Spleen (tissue), 11 donors: Measurements from ENCODE around the gene UPK3A. TPM values are rescaled to one million over a fixed set of nuclear protein-coding genes. Genes with fewer than 3 reads are reported as not detected.

Experiments
- DNase-seq: peaks from one replicate; pipeline ENCODE4 v3.0.0-alpha.2; 2020
- H3K27ac ChIP-seq, 8 donors: fragments of 200-600 bp; sonication (generic) in 7 of 8; 1 replicate in 4 of 8; 2 replicates in 4 of 8; pipeline versions ENCODE4 v1.5.0 to v1.8.0; 2016 to 2021; ENCODE audit warnings: inconsistent platforms in 4 of 8, mild to moderate bottlenecking in 4 of 8, moderate library complexity in 1 of 8
- H3K27me3 ChIP-seq, 7 donors: fragments of 200-600 bp; sonication (generic) in 6 of 7; replicated peaks in 1 of 7; 1 replicate in 4 of 7; 2 replicates in 3 of 7; pipeline versions ENCODE4 v1.5.0 to v1.8.0; 2016 to 2021; ENCODE audit warnings: inconsistent platforms in 3 of 7, mild to moderate bottlenecking in 1 of 7
- H3K36me3 ChIP-seq, 6 donors: fragments of 200-600 bp; sonication (generic) in 5 of 6; 1 replicate in 4 of 6; 2 replicates in 2 of 6; pipeline versions ENCODE4 v1.5.0 to v1.8.0; 2016 to 2021; ENCODE audit warnings: inconsistent platforms in 2 of 6
- H3K4me1 ChIP-seq, 6 donors: fragments of 200-600 bp; sonication (generic) in 5 of 6; 1 replicate in 3 of 6; 2 replicates in 3 of 6; pipeline versions ENCODE4 v1.5.0 to v1.8.0; 2016 to 2021; ENCODE audit warnings: inconsistent platforms in 3 of 6
- H3K4me3 ChIP-seq, 8 donors: fragments of 200-600 bp; sonication (generic) in 7 of 8; 1 replicate in 4 of 8; 2 replicates in 4 of 8; pipeline versions ENCODE4 v1.5.0 to v1.8.0; 2016 to 2021; ENCODE audit warnings: inconsistent platforms in 4 of 8, mild to moderate bottlenecking in 4 of 8, moderate library complexity in 2 of 8
- H3K9me3 ChIP-seq, 8 donors: fragments of 200-600 bp; sonication (generic) in 7 of 8; 1 replicate in 4 of 8; 2 replicates in 4 of 8; pipeline versions ENCODE4 v1.5.0 to v1.8.0; 2016 to 2021; ENCODE audit warnings: inconsistent platforms in 4 of 8
- POLR2A ChIP-seq, 3 donors: fragments of 450-650 bp; IDR thresholded peaks; one replicate each; pipeline ENCODE4 v1.5.1; 2017; ENCODE audit warnings: antibody characterized with exemption in 3 of 3, mild to moderate bottlenecking in 1 of 3
- POLR2AphosphoS5 ChIP-seq, 3 donors: sonication (generic); formaldehyde crosslinking; IDR thresholded peaks; one replicate each; pipeline ENCODE4 v1.5.1; 2017; ENCODE audit warnings: antibody characterized with exemption in 3 of 3
- WGBS, 5 donors: extraction: QIAGEN DNeasy Blood & Tissue Kit in 3 of 5; methylation state at CpG; one replicate each; pipeline versions ENCODE4 v1.1.5 to v1.1.7; 2013 to 2018; 5-methylcytosine and 5-hydroxymethylcytosine counted together
- intact Hi-C: fragments of 100-400 bp; cut with DNase I; formaldehyde crosslinking; loops from one replicate; pipeline ENCODE4 v1.15.0; 2023; ENCODE audit warnings: low total_unique reads
- polyA plus RNA-seq, 3 donors: library from polyadenylated mRNA; stranded (reverse); fragments of 200-250 nt; gene quantifications; one replicate each; pipeline ENCODE4 v1.2.1, GENCODE V29; 2013
- total RNA-seq, 7 donors: library from RNA; depleted of rRNA in 3 of 7; stranded (reverse); fragments of >200 nt in 3 of 7; fragmentation: NEBNext Ultra II Directional in 4 of 7; extraction: Animal tissue kit (Norgen Biotek cat#: 25700) in 4 of 7; gene quantifications; one replicate each; pipeline versions ENCODE4 v1.1.0 to v1.2.1, GENCODE V29; 2016 to 2021
- TF ChIP-seq, protein P1 (sequence below), 11 experiments: fragments of 200-600 bp in 7 of 11; fragments of 450-650 bp in 4 of 11; sonication (generic) in 4 of 11; IDR thresholded peaks in 8 of 11; conservative IDR thresholded peaks in 3 of 11; 1 replicate in 7 of 11; 2 replicates in 4 of 11; pipeline versions ENCODE4 v1.4.0 to v1.8.0; 2016 to 2021; ENCODE audit warnings: antibody characterized with exemption in 11 of 11, inconsistent platforms in 4 of 11, mild to moderate bottlenecking in 1 of 11
- donor health status: healthy with polysubstance abuse.
- donor health status: DM: no; HTN: no; CAD: no; lungs with moderate emphysema.
- donor health status: DM: no; HTN: no; CAD: no.
- donor health status: Bipolar disorder and iron deficiency.
- donor health status: healthy.
- donor health status: DM: no; HTN: no; CAD: no.
- donor health status: DM: yes; HTN: yes; CAD: no.

The UPK3A gene
- total and polyA plus RNA-seq, 10 donors = 0.35 to 2.7 (median 1.4) TPM; not detected in 5

- DNase-seq = no peak
- H3K4me3 ChIP-seq = no peak overlapping the region
- peaks cover 25 to 93% (median 53%) of the 10 kb centered on the region in 6 donors for H3K4me1 ChIP-seq
- H3K36me3 ChIP-seq = peaks cover 0 to 7% (median 0%) of the 10 kb centered on the region in 6 donors
- no peaks in the 10 kb centered on the region for H3K27me3 ChIP-seq
- WGBS, 5 donors = 69 to 81% (median 73%) methylated on average over 8 of the region's 8 CpGs
- intact Hi-C loops = no loop called here
- no peak for TF ChIP-seq POLR2A (IDR thresholded peaks at IDR 0.05)
- TF ChIP-seq, protein P1, sequence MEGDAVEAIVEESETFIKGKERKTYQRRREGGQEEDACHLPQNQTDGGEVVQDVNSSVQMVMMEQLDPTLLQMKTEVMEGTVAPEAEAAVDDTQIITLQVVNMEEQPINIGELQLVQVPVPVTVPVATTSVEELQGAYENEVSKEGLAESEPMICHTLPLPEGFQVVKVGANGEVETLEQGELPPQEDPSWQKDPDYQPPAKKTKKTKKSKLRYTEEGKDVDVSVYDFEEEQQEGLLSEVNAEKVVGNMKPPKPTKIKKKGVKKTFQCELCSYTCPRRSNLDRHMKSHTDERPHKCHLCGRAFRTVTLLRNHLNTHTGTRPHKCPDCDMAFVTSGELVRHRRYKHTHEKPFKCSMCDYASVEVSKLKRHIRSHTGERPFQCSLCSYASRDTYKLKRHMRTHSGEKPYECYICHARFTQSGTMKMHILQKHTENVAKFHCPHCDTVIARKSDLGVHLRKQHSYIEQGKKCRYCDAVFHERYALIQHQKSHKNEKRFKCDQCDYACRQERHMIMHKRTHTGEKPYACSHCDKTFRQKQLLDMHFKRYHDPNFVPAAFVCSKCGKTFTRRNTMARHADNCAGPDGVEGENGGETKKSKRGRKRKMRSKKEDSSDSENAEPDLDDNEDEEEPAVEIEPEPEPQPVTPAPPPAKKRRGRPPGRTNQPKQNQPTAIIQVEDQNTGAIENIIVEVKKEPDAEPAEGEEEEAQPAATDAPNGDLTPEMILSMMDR (IDR thresholded peaks at IDR 0.05 in 8 of 11, conservative IDR thresholded peaks at IDR 0.05 in 3 of 11) = no peak
- H3K27ac ChIP-seq = peak overlapping the region in 5 of 8 donors; percentile 4 to 90 (median 58)
- no peaks in the 10 kb centered on the region for H3K9me3 ChIP-seq
Observed at GRCh38 chr22:45314054-45314721, 29.4 kb downstream of the UPK3A start.

DNA sequence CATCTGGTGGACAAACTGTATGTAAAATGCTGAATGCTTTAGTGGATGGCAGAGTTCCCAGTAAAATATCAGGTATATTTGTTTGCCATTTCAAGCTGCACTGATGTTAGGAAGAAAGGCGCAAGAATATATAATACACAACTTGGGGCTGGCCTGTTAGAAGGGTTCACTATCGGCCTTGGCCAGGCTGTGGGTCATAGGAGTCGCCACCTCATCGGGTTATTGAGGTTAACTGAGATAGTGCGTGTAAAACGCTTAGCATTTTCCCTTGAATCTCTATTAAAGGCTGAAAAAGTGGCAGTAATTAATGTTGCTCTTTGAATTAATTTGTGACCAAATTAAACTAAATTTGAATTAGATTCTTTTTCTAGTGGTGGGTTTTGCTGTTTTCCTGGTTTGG, 30.0 kb downstream of the UPK3A start:
- Histone ChIP-seq H3K27me3 (no peaks in the 10 kb centered on the region), H3K36me3 (peaks cover 0 to 7% (median 0%) of the 10 kb centered on the region in 6 donors), H3K9me3 (no peaks in the 10 kb centered on the region), H3K4me3 (no peak overlapping the region), H3K27ac (peak overlapping the region in 4 of 8 donors; percentile 35 to 90 (median 52)), H3K4me1 (peaks cover 25 to 97% (median 56%) of the 10 kb centered on the region in 6 donors)
- intact Hi-C loops = no loop called here
- DNase-seq = no peak
- WGBS, 5 donors = 90 to 98% (median 93%) methylated on average over 6 of the region's 6 CpGs
- TF ChIP-seq, protein P1 (IDR thresholded peaks at IDR 0.05 in 8 of 11, conservative IDR thresholded peaks at IDR 0.05 in 3 of 11) = no peak
- no peak for TF ChIP-seq POLR2A (IDR thresholded peaks at IDR 0.05)
- TF ChIP-seq POLR2AphosphoS5 (IDR thresholded peaks at IDR 0.05) = no peak

DNA sequence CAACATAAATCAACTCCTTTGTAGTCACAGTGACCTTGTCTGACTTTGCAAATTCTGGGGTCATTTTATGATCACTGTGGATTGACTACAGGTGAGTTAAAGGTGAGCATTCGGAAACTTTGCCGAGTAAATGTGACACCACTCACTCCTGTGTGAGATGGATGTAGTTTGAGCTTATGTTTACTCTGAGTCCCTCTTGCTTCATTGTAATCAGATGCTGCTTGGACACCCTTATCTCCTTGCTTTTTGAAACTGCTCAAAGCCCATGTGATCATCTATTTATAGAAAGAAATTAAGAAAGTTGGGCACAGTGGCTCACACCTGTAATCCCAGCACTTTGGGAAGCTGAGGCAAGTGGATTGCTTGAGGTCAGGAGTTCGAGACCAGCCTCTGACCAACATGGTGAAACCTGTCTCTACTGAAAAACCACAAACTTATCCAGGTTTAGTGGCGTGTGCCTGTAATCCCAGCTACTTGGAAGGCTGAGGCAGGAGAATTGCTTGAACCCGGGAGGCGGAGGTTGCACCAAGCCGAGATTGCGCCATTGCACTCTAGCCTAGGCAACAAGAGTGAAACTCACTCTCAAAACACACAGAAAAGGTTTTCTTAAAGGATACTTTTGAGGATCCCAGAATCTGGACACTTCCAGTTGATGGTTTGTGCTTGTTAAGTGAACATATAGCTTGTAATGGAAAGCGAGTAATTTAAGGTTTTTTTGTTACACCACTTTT, 32.2 kb downstream of the UPK3A start:
- intact Hi-C loops = no loop called here
- TF ChIP-seq POLR2AphosphoS5 (IDR thresholded peaks at IDR 0.05) (no peak), POLR2A (IDR thresholded peaks at IDR 0.05) (no peak)
- TF ChIP-seq, protein P1 (IDR thresholded peaks at IDR 0.05 in 8 of 11, conservative IDR thresholded peaks at IDR 0.05 in 3 of 11) = no peak
- Histone ChIP-seq H3K9me3 (no peaks in the 10 kb centered on the region), H3K4me3 (no peak overlapping the region), H3K27ac (peak overlapping the region in 7 of 8 donors; percentile 79 to 92 (median 84)), H3K36me3 (peaks cover 0 to 12% (median 0%) of the 10 kb centered on the region in 6 donors), H3K4me1 (peaks cover 11 to 99% (median 49%) of the 10 kb centered on the region in 6 donors), H3K27me3 (no peaks in the 10 kb centered on the region)
- WGBS, 5 donors = 76 to 92% (median 84%) methylated on average over 9 of the region's 9 CpGs
- no peak for DNase-seq
